Hematopoietic multipotent progenitor cell treated with erythropoietin and hydrocortisone succinate and interleukin-3 and kit ligand, for 4 days (in vitro differentiated cells): ENCODE data around the gene CD36.

Experiments used
- DNase-seq: peaks from one replicate; pipeline ENCODE4 v3.0.0-alpha.2; 2015

Gene CD36

GRCh38 chr7:80637911-80638765, at the start of gene CD36:
TSS of gene CD36 (plus strand) at chr7:80638642. CDS start at chr7:80646741, 8,099 bp downstream.
- peak; percentile 57 for DNase-seq

DNA sequence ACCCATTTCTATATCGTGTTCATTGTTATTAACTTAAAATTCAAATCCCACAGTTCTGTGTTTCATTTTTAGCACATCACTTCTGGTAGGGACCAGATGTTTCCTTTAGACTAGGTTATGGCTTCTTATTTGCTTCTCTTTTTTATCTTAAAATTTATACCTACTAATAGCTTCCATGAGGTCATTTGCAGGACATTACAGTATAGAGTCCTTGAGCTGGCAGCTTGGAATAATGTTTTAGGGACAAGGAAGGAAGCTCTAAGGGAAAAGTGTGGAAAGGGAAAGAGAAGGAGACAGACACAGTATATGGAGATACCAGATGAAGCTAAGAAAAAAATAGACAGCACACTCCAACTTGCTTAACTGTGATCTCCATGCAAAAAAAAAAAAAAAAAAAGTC, 48.8 kb upstream of the CD36 start:
- DNase-seq: peak; percentile 61

- no peak for DNase-seq
Measured at GRCh38 chr7:80591654-80592053, 46.8 kb upstream of the CD36 start.

DNA sequence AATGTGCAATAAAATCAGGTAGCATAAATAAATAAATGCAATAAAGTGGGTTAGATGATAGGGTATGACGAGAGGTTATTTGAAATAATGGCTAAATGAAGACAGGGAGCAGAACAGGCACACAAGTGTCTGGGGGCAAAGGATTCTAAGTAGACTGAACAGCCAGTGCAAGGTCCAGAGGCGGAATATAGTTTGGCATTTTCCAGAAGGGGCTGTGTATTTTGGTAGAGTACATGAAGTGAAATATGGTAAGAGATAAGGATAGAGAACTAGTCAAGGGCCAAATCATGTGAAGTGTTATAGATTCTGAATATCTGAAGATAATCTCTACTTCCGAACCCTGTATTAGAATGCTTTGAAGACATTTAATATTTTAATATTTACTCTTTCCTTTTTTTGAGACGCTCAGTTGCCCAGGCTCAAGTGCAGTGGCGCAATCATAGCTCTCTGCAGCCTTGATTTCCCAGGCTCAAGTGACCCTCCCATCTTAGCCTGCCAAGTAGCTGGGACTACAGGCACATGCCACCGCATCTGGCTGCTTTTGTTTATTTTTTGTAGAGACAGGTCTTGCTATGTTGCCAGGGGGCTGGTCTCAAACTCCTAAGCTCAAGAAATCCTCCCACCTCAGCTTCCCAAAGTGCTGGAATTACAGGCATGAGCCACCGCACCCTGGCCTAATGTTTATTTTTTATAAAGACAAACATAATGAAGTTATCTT, 44.4 kb upstream of the CD36 start:
- DNase-seq: no peak

- no peak for DNase-seq
Measured at GRCh38 chr7:80596933-80597517, 41.4 kb upstream of the CD36 start.

DNA sequence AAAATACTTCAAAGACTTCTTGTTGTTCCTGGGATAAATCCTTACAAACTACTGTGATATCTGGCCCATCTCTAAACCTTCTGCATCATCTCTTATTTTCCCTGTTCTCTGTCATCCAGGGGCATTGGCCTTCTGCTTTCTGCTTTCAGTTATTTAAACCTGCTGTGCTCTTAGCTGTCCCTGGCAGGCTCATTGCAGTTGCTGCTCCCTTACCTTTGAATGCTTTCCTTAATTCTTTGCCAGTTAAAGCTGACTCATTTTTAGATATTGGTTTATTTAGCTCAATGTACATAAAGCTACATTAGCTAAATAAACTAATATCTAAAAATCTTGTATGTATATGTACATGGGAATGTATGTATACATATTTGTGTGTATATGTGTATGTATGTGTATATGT, 40.6 kb upstream of the CD36 start:
- DNase-seq: no peak

GRCh38 chr7:80600046-80600445, 38.4 kb upstream of the CD36 start:
- DNase-seq: no peak

- DNase-seq: no peak
Measured at GRCh38 chr7:80601999-80602398, 36.4 kb upstream of the CD36 start.

DNA sequence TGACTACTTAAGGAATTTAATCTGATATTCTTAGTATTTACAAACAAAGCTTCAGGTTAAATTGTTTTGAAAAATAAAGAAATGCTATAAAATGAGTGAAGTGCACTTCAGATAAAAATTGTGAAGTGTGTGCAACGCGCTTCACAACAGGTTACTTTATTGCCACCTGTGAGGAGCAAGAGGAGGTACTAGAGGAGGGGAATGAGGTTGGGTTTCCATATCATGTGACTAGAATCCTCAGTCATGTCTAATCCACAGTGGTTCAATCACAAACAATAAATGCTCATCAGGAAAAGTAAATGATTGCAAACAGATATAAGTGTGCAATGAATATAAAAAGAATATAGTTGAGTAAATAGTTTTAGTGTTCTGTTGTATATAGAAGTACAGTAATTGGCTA, 34.5 kb upstream of the CD36 start:
- no peak for DNase-seq

DNA sequence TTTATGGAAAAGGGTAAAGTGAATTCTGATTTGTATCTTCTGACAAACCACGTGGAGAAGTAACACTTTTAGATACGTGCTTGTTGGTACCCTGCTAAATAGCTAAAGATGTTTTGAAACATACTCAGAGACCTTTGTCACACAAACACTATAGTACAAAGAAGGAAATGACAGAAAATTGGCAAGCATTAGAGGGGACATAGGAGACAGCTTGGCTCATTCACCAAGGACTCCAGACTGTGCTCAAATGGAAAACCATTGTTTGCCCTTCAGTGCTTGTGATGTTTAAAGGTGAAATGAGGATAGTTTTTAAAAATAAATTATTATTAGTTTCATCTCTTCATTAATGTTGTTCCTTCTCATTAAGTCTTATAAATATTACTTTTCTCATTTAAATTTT, 34.0 kb upstream of the CD36 start:
- DNase-seq: no peak

DNA sequence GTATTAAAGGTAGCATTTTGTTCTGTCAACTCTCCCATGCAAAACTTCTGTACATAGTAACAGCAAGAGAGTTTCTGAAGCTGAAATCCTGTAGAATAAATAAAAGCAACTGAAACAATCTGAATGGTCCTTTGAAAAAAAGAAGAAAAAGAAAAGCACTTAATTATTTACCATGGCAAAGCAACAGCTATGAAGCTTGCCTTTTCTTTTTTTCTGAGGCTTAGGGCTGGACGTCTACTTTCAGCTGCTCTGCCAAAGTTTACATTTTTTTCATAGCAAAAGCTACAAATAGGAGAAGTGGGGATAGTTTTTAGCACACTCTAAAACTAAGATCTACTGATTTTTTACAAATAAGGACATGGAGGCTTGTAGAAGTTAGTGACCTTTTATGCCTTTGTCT, 31.3 kb upstream of the CD36 start:
- no peak for DNase-seq

- peak; percentile 64 for DNase-seq
Measured at GRCh38 chr7:80608336-80608735, 30.1 kb upstream of the CD36 start.

- no peak for DNase-seq
Measured at GRCh38 chr7:80609751-80610150, 28.7 kb upstream of the CD36 start.

- no peak for DNase-seq
Measured at GRCh38 chr7:80611353-80611752, 27.1 kb upstream of the CD36 start.

DNA sequence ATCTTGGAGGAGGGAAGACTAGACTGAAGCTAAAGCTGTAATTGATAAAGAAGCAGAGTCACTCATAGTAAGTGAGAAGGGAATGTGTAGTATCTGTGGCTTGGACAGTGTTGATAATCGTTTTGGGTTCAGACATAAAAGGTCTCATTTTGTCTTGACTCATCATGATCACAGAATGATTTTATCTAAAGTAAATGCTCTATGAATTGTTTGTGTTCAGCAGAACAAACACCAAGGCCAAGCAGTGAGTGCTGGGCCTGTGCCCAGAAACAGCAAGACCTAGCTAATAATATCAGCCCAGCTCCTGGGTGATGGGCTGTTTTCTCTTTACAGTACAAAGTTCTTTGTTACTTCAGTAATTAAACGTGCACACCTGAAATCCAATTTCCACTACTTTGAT, 26.7 kb upstream of the CD36 start:
- no peak for DNase-seq

- DNase-seq: peak; percentile 38
Measured at GRCh38 chr7:80612880-80613279, 25.6 kb upstream of the CD36 start.

DNA sequence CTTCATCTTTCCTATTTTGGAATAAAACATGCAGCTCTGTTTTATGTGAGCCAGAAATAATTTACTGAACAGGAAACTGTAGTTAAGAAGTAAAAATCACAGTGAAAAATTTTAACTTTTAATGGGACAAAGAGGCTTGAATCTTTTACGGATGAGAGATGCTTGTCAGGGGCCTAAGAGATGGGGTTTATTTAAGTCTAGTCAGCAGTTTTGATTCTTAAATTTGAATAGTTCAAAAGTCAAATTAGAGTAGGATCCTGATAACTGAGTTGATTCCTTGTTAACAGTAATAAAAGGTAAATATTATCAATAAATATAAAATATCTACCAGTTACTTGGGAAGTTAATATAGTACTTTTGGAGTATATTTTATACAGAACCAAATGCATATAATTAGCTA, 24.9 kb upstream of the CD36 start:
- no peak for DNase-seq

DNA sequence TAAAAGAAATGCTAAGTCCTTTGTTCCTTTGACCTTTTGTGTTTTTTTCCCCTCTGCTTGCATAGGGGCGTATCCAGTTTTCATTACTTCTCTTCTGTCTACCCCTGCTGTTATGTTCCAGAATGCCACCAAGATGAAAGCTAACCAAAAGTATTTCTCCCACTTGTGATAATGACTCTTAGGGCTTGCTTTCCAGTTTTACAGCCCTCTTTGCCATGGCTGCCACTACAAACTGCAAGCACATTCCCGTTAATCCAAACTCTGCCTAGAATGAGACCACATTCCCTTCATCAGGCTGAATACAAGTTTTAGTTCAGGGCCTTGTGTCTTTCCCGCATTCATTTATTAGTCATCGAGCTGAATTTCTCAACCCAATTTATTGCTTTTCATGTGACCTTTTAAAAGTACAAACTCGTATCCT, 23.6 kb upstream of the CD36 start:
- DNase-seq: no peak

DNA sequence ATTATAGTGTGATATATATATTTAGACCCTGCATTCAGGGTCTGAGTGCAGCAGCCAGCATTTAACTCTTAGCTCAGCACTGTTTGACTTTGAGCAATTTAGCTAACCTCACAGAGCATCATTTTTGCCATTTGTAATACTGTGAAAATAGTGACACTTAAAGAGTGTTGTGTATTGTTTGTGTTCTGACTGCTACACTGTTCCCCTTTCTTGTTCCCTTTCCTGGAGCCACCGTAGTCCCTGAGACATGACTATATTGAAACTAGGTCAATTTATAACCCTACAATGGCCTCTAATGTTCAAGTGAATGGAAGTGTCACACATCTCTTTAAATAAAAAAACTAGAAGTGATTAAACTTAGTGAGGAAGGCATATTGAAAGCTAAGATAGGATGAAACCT, 20.3 kb upstream of the CD36 start:
- DNase-seq: peak; percentile 30

DNA sequence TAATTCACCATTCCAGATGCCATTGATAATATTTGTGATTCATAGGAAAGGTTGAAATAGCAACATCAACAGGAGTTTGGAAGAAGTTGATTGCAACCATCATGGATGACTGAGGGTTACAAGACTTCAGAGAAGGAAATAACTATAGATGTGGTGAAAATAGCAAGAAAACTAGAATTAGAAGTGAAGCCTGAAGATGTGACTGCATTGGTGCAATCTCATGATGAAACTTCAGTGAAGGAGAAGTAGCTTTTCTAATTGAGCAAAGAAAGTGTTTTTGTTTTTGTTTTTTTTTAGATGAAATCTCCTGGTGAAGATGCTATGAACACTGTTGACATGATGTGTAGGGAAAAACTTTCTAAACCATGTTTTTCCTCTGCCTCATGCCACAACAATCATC, 18.7 kb upstream of the CD36 start:
- DNase-seq: no peak

GRCh38 chr7:80622541-80622940, 15.9 kb upstream of the CD36 start:
- no peak for DNase-seq

DNA sequence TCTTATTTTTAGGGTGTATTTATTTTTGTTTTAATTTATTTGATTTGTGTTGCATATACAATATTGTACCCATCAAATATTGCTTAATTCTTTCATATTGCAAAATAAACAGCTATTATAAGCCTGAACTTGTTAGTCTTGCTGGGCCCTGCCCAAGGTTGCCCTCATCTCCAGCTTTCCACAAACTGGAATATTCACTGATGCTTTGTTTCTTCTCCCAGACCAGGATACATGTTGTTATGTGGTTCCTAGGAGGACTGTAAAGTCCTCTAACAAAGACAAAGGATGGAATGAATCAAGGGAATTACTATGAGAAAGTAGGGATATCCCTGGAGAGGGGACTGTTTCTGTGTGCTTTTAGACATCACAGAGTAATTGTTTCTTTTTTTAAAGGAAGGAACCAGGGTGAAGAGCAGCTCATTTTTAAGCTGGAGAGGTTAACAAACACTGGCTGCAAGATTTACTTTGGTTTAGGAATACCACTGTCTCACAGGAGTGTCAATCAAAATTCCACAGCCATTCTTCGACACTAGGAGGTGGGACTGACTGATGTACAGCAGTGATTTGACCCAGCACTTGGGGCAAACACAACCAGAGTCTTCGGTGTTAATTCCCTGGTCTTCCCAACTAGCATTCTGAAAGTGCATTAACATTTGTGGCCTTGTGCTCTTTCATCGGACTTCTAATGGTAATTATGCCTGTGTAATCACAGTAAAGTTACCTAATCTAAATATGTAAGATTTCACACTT, 14.8 kb upstream of the CD36 start:
- DNase-seq: no peak

GRCh38 chr7:80624763-80625162, 13.7 kb upstream of the CD36 start:
- no peak for DNase-seq
